Raji (cell line): Measurements from ENCODE around the gene SLC22A16.

ENCODE experiments used
- POLR2A ChIP-seq: IDR thresholded peaks from 2 replicates; pipeline ENCODE4 v1.6.1; 2011; ENCODE audit warnings: low read depth, low read length, control low read depth; ENCODE audit not compliant: insufficient read depth

The SLC22A16 gene

GRCh38 chr6:110493253-110493800 is 16.9 kb upstream of the SLC22A16 start:
- TF ChIP-seq POLR2A: no peak

GRCh38 chr6:110492584-110492983 is 16.2 kb upstream of the SLC22A16 start:
- TF ChIP-seq POLR2A: no peak

DNA sequence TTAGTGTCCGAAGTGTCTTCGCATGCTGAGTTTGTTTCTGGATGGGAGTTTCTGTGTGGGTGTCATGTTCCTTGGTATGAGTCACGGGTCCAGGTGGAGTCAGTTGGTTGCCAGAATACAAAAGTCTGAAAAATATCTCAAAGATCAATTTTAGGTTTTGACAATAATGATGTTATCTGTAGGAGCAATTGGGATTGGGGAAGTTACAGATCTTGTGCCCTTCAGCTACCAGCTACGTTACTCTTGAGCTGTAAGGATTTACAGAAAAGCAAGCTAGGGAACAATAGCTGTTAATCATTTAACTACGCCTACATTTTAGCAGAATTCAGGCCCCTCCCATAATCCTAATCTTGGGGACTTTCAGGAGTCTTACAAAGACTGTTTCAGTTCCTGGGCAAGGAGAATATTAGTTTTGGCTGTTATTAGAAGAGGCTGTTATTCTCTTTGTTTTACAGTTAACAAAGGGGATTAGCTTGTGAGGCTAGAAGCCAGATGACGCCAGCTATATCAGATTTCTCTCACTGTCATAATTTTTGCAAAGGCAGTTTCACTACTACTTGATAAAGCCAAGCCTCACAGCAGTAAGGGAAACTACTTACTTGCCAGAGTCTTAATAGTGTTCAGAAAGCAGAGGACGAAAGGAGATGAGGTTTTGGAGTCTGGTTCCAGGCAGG is 15.4 kb upstream of the SLC22A16 start:
- TF ChIP-seq POLR2A: no peak

- TF ChIP-seq POLR2A: no peak
Observed at GRCh38 chr6:110491299-110491643, 14.9 kb upstream of the SLC22A16 start.

- no peak for TF ChIP-seq POLR2A
Observed at GRCh38 chr6:110490110-110490509, 13.7 kb upstream of the SLC22A16 start.

DNA sequence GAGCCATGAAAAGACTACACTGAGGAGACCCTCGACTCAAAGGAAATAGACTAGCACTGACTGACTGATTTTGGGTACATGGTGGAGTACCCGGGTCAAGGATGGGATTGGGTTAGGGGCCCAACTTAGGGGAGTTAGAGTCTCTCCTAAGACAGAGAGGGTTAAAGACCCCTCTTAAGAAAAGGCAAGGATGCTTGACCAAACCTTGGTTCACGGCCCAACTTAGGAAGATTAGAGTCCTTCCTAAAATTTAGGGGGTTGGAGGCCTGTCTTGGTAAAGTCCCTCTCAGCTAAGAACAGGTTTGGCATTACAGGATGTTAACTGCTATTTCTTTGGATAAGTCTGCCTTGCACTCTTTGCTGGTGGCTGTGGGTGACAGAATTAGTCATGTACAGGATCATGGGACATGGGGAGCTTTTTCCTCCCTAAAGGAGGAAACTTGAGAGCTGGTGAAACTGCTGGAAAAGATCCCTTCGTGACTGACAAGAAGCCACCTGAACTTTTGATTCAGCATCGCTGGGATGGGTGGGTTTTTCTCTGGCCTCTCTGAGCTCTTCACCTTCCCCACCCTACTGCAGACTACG is 12.3 kb upstream of the SLC22A16 start:
- no peak for TF ChIP-seq POLR2A

- no peak for TF ChIP-seq POLR2A
Observed at GRCh38 chr6:110486756-110487155, 10.3 kb upstream of the SLC22A16 start.

- TF ChIP-seq POLR2A: no peak
Observed at GRCh38 chr6:110485491-110485890, 9.1 kb upstream of the SLC22A16 start.

DNA sequence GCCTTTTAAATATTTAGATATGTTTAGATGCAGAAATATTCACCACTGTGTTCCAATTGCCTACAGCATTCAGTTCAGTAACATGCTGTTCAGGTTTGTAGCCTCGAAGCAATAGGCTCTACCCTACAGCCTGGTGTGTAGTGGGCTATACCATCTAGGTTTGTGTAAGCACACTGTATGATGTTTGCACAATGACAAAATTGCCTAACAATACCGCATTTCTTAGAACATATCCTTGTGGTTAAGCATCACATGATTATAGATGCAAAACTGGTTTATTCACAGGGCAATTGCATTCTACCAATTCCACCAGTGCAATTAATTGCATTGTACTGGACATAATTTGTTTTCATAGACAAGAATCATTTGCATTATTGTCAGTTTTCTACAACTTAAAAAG is 7.9 kb upstream of the SLC22A16 start:
- TF ChIP-seq POLR2A: no peak

DNA sequence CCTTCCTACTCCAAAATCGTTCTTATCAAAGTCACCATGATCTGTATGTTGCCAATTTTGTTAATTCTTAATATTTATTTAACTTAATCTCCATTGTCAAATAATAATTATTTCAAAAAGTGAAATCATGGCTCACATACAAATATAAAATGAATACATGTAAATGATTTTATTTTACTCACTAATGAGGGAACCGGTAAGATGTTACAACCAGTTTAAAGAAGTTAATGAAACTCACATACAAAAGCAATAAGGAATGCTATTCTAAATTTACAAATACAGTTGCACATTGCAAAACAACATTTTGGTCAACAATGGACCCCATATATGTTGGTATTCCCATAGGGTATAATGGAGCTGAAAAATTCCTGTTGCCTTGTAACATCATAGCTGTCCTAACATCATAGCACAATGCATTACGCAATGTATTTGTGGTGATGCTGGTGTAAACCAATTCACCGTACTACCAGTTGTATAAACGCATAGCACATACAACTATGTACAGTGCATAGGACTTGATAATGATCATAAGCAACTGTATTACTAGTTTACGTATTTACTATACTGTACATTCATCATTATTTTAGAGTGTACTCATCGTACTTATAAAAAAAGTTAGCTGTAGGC is 6.5 kb upstream of the SLC22A16 start:
- TF ChIP-seq POLR2A: no peak

GRCh38 chr6:110481081-110481480 is 4.7 kb upstream of the SLC22A16 start:
- TF ChIP-seq POLR2A: no peak

DNA sequence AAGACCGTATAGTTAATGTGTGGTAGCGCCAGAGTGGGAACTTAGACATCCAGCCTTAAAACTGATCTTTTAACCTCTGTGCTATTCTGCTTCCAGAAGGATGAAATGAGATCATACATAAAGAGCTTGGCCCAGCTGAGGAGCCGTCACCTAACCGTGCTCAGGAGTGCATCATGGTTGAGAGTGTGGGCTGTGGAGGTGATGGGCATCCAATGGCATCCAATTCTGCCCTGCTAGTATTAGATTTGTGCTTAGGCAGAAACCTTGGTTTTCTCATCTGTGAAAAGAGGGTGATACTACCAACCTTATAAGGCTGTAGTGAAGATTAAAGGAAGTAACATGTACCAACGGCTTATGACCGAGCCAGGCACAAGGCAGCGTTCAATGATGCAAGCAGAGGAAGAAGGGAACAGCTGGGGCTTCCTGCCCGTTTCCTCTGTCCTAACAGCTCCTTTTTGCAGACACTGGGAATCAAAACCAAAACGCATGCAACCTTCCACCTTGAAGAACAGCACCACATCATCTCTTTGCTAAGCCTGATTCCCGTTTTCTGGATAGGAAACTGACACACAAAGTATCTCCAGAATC is 1.3 kb downstream of the SLC22A16 start:
- TF ChIP-seq POLR2A: no peak

DNA sequence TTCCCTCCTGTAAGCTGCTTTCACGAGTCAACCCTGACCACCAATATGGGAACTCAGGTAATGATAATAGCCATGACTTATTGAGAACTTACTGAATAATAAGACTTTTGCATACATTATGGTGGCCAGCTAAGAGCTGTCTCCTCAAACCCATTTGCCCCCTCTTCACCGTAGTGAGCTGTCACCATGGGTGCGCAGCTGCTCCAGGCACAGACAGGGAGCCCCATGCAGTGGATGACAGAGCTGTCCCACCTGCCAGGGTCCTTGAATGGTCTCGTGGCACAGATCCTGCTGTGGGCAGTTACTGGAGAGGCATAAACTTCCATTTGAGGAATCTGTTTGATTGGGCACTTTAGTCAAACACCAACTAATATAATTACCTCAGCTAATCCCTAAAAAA is 1.9 kb downstream of the SLC22A16 start:
- no peak for TF ChIP-seq POLR2A

GRCh38 chr6:110472739-110473138 is 3.7 kb downstream of the SLC22A16 start:
- TF ChIP-seq POLR2A: no peak

GRCh38 chr6:110471726-110472365 is 4.6 kb downstream of the SLC22A16 start:
- no peak for TF ChIP-seq POLR2A

DNA sequence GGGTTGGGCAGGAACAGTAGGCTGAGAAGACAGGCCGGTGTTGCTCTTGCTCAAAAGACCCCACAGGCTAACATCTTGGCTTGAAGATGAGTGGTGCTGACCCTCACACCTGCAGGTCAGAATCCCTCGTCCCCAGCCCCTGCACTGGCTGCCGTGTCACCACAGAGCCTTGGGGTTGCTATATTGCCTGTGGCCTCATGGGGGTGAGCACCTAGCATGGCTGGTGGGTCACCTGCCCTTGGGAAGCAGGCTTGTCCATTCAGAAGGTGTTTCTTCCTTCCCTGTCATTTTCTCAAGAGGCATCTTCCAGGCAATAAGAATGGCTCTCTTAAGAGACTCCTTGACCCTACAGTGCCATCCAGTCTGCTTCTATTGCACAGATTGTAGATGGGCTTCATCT is 7.7 kb downstream of the SLC22A16 start:
- no peak for TF ChIP-seq POLR2A

- no peak for TF ChIP-seq POLR2A
Observed at GRCh38 chr6:110467566-110468140, 8.8 kb downstream of the SLC22A16 start.
